ENCODE measurements around the gene NCBP2.
A peak's percentile ranks its signal among the peaks of the same experiment; 100 is the strongest.

Gene NCBP2

DNA sequence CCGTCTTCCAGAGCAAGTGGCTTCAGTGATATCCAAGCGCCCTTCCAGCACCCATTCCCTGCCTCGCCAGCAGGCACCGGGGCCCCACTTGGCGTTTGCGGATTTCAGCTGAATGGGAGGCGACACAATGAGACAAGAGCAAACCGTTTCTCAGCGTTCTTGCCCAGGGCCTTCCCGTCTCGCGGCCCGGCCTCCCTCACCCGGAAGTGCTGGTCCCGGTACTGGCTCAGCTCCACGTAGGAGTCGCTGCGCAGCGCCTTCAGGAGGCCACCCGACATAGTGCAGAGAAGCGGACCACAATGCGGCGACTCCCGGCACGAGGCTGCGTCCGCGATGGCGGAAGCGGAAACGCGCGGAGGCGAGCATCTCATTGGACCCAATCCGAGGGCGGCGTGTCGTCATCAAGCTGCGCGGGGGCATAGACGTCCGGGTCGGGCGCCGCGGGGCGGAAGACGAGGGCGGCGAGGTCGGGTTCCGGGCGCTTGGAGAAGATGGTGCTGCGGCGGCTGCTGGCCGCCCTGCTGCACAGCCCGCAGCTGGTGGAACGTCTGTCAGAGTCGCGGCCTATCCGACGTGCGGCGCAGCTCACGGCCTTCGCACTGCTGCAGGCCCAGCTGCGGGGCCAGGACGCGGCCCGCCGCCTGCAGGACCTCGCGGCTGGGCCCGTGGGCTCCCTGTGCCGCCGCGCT is at the start of gene NCBP2:
NCBP2 (minus strand) TSS at position 303 of the 689 bp plus-strand sequence; CDS start at position 278, 25 bp downstream.
- peak; percentile 96 for DNase-seq

GRCh38 chr3:196991581-196992460 is 49.5 kb upstream of the NCBP2 start:
- peak; percentile 28 for DNase-seq

DNA sequence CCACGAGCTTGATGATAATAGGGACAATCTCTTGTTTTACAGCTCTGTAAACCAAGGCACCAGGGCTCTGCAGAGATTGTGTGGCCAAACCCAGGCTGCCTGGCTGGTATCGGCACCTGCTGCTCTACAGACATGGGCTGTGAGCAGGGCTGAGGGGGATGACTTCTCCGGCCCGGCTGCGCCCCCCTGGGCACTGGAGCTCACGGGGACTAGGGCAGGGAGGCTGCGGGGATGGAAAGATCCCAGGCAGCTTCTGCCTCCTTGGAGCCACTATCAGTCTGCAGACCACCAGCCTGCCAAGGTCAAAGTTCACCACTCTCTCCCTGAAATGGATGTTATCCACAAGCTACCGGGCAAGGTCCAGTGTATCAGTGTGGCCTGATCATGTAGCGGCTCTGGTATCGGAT is 48.3 kb upstream of the NCBP2 start:
- DNase-seq = no peak

GRCh38 chr3:196989721-196990262 is 47.5 kb upstream of the NCBP2 start:
- DNase-seq = no peak

DNA sequence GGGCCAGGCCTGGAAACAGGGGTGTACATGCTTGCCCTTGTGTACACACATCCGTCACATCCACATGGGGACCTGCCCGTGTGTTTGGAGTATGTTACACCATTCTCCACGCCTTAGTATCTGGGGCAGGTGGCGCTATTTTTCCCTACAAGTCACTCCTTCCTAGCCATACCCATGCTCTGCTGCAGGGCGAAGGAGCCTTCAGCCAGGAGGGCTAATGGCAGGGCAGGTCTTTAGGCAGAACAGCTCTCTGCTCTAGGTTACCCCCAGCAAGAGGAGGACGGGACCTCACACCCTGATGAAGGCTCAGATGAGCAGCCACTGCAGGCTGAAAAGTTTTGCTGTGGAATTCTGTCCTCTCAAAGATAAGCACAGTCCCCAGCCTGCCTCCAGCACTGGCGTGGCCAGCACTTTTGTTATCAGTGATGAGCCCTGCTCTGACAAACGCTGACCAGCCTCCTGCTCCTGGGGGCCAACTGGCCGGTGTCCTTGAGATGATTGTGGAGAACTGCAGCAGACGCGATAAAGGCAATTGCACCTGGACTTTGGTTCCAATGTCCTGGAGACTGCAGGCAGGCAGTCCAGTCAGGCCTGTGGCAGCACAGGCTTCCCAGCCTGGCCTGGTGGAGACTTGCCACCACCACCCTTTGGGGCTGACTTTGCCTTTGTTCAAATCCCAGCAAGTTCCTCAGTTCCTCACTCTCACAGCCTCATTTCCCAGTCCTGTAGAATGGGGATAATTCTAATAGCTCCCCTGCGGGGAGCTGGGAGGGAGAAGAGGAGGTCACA is 46.1 kb upstream of the NCBP2 start:
- DNase-seq = no peak

DNA sequence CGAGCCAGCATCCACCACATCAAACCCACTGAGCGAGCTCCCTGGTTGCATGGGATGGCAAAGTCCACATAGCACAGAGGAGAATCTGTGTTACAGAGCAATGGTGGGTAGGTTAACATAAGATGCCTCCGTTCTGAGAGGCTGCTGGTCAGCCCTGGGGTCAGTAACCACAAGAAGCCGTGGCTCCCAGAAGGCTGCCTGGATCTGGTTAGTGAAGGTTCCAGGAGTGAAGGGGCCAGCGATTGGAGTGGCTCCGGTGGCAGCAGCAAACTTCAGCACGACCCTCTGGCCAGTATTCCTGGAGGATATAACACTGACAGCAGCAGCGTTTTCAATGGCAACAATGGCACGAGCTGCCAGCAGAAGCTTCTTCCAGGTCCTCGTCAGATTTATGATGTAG is 44.7 kb upstream of the NCBP2 start:
- no peak for DNase-seq

DNA sequence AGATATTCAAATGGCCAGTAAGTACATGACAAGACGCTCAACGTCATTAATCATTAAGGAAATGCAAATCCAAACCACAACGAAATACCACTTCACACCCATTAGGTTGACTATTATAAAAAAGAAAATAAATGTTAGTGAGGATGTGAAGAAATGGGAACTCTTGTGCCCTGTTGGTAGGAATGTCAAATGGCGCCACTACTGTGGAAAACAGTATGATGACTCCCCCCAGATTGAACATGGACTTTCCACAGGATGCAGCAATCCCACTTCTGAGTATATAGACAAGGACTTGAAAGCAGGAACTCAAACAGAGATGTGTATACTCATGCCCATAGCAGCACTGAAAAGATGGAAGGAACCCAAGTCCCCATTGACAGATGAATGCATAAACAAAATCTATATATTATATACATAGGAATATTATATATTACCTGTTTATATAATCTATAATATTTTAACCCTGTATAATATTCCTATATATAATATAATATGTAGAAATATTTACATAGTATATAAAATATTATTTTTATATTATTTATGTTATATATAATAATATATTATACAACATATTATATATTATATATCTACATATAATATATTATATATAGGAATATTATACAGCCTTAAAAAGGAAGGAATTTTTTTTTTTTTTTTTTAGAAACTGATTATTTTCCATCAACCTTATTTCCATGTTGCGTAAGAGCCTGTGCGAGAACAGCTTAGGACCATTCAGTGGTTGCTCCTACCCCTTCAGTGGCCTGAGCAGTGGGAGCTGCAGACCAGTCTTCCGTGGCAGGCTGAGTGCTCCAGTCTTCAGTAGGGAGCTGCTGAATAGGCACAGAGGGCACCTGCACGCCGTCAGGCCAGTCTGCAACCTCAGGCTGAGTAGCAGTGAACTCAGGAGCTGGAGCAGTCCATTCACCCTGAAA is 43.9 kb upstream of the NCBP2 start:
- DNase-seq = no peak

- DNase-seq = no peak
Observed at GRCh38 chr3:196985298-196985697, 43.0 kb upstream of the NCBP2 start.

- no peak for DNase-seq
Observed at GRCh38 chr3:196983186-196983585, 40.9 kb upstream of the NCBP2 start.

- DNase-seq = no peak
Observed at GRCh38 chr3:196981657-196982056, 39.3 kb upstream of the NCBP2 start.

DNA sequence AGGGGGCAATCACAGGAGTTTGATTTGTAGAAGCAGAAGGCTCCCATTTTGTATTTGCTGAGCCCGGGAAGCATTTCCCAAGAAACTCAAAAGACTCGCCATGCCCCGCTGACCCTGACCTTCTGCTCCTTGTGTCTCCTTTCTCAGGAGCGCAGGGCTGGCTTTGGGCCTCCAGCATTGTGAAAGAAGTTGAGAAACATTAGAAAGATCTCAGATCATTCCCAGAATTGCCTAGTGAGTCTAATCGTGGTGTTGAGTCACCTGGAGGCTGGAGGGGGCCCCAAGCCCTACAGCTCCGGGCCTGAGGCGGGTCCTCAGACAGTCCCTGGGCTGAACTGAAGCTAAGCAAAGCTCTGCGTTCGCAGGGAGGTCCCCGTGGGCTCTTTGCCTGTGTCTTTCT is 37.2 kb upstream of the NCBP2 start:
- DNase-seq = no peak

DNA sequence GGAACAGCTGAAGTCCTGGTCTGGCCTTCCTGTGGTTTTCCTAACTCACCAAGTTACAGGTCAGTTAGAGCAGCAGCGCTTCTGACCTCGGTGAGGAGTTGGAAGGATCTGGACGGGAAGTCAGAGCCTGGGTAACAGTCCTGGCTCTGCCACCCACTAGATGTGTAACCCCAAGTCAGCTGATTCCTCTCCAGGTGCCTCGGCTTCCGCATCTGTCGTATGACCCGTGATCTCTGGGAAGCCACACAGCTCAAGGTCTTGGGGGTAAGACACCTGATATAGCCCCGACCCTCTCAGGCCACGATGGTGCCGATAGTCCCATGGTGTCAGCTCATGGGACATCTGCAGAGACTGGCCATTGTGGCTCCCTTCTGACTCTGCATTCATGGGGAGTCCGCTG is 34.6 kb upstream of the NCBP2 start:
- DNase-seq = no peak

GRCh38 chr3:196975349-196975748 is 33.0 kb upstream of the NCBP2 start:
- DNase-seq = no peak

DNA sequence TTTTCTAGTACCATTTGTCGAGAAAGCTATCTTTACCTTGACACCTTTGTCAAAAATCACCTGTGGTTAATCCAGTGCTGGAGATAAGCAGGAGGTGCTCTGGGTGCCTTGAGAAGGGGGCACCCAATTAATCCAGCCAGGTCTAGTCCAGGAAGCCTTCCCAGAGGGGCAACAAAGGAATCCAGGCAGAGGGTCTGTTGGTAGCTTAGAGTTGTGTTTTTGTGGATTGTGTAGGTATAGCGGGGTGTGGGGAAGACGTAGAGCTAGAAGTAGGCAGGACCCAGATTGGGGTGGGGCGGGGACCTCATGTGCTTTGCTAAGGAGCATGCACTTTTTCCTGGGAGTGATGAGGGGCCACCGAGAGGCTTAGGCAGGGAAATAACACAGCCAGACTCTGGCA is 32.3 kb upstream of the NCBP2 start:
- no peak for DNase-seq

- no peak for DNase-seq
Observed at GRCh38 chr3:196971094-196971698, 28.9 kb upstream of the NCBP2 start.

DNA sequence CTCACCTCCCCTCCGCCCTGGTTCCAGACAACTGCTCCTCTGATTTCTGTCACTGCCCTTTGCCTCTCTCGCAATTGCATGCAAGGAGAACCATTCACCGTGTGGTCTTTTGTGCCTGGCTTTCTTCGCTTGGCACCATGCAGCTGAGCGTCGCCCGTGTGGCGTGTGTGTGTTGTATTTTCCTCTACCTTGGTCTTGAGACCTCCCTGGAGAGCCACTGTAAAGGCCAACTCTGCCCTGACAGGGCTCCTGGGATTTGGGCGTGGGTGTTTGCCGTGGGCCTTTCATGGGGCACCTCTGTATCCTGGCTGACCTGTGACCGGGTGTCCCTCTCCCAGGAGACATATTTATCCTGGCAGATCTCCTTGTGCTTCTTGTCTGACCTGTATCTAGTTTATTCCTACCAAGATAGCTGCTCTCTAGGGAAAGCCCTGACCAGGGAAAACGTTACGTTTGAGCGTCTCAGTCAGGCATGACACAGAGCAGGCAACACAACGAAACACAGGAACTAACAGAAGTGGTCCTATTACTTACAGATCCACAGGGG is 28.3 kb upstream of the NCBP2 start:
- no peak for DNase-seq

DNA sequence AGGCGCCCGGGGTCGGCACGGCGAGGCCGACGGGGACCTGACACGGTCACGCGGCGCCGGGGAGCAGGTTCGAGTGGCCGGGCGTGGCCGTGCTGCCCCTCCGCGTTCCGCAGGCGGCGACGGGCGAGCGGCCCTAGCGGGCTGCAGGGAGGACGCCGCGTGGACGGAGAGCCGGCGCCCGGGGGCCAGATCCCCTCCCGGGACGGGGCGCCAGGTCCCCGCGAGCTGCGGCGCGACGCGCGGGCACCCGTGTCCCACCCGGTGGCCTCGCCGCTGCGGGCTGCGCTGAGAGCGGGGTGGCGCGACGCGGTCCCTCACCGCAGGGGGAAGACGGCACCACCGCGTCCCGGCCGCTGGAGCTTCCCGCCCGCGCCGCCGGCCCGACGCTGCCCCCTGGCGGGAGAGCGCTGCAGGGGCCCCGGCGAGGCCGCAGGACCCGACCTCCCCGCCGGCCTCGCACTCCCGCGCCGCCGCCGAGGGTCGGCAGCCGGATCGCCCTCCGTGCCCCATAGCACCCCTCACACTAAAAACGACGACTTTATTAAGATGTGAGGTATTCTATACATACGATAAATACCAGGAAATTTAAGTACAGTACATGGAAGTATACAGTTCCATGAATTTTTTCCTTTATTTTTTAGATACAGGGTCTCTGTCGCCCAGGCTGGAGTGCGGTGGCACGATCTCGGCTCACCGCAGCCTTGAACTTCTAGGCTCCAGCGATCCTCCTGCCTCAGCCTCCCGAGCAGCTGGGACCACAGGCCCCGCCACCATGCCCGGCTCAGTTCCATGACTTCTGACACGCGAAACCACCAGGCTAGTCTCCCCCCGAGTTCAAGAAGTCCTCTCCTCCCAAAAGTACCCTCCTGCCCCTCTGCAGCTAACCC is 27.6 kb upstream of the NCBP2 start:
- peak; percentile 26 for DNase-seq

GRCh38 chr3:196969134-196969659 is 26.9 kb upstream of the NCBP2 start:
- no peak for DNase-seq

- no peak for DNase-seq
Observed at GRCh38 chr3:196968233-196969133, 26.2 kb upstream of the NCBP2 start, which contains the start of gene PIGZ. Gene PIGZ, minus strand, starts transcription at chr3:196968833. Its CDS starts 16,802 bp downstream, at chr3:196952031.

All from NCI-H1694 treated with DMSO at 0.1 percent for 48 hours (cell line).